ENCODE results near the gene HOXA10.

DNA sequence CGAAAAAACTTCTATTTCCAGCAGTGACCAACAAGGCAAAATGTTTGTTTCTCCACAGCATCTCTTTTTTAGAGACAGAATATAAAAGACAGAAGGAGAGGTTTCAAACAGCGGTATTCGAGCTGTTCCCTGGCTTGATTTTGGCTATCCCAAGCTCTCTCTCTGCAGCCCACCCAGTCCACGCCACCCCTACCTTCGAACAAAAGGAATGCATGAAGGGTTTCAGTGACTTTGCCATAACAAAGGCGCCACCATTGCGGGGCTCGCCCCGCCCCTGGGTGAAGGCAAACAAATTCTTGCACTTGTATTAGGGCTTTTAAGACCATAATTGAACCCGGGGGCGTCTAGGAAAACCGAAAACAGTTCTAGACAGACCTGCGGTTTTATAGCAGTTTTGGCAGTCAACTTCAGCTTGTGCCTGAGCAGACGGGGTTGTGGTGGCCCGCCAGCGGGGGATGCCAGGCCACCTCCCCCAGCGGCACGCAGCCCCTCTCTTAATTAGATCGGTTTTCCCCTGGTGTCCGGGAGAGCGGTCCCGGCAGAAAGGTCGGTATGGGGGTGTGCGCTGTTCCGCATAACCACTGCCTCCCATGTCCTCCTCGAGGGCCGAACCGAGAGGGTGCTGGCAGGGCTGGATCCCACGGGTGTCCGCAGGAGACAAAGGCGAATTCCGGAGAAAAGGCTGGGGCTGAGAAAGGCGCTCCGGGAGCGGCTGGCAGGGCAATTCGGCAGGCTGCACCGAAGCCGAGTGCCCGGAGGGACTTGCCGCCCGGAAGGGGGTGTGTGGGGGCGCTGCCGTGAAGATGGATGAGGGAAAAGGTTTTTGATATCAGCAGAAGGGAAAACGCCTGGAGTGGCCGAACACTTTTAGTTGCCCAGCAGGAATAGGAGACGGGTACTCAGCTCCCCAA lies 13.6 kb upstream of the HOXA10 start:
- TF ChIP-seq, protein P1, sequence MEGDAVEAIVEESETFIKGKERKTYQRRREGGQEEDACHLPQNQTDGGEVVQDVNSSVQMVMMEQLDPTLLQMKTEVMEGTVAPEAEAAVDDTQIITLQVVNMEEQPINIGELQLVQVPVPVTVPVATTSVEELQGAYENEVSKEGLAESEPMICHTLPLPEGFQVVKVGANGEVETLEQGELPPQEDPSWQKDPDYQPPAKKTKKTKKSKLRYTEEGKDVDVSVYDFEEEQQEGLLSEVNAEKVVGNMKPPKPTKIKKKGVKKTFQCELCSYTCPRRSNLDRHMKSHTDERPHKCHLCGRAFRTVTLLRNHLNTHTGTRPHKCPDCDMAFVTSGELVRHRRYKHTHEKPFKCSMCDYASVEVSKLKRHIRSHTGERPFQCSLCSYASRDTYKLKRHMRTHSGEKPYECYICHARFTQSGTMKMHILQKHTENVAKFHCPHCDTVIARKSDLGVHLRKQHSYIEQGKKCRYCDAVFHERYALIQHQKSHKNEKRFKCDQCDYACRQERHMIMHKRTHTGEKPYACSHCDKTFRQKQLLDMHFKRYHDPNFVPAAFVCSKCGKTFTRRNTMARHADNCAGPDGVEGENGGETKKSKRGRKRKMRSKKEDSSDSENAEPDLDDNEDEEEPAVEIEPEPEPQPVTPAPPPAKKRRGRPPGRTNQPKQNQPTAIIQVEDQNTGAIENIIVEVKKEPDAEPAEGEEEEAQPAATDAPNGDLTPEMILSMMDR (IDR thresholded peaks at IDR 0.05): no peak
- TF ChIP-seq POLR2A (IDR thresholded peaks at IDR 0.05) (no peak), EP300 (IDR thresholded peaks at IDR 0.05) (no peak)
